Activated naive CD4-positive, alpha-beta T cell (primary cell): ENCODE measurements around the gene TGIF1.

ENCODE experiments used
- DNase-seq, 4 experiments: peaks; one replicate each; lab custom pipeline; 2025; lab: John Stamatoyannopoulos, UW

Gene TGIF1

DNA sequence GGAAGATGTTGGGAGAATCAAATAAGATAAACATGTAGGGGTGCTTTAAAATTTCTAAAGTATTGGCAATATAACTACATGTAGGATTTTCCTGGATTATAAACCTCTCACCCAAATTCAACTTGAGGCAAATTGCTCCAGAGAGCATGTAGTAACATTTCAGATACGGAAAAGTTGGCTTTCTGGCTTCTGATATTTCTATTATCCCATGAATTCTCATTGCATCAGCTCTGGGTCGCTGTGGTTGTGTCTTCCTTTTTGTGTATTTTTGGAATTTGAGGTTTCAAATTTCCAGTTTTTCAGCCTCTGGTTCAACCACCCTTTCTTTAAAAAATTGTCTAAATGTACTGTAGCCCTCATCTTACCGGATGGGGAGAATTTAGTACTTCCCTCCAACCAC, 32.3 kb downstream of the TGIF1 start:
- no peak for DNase-seq

DNA sequence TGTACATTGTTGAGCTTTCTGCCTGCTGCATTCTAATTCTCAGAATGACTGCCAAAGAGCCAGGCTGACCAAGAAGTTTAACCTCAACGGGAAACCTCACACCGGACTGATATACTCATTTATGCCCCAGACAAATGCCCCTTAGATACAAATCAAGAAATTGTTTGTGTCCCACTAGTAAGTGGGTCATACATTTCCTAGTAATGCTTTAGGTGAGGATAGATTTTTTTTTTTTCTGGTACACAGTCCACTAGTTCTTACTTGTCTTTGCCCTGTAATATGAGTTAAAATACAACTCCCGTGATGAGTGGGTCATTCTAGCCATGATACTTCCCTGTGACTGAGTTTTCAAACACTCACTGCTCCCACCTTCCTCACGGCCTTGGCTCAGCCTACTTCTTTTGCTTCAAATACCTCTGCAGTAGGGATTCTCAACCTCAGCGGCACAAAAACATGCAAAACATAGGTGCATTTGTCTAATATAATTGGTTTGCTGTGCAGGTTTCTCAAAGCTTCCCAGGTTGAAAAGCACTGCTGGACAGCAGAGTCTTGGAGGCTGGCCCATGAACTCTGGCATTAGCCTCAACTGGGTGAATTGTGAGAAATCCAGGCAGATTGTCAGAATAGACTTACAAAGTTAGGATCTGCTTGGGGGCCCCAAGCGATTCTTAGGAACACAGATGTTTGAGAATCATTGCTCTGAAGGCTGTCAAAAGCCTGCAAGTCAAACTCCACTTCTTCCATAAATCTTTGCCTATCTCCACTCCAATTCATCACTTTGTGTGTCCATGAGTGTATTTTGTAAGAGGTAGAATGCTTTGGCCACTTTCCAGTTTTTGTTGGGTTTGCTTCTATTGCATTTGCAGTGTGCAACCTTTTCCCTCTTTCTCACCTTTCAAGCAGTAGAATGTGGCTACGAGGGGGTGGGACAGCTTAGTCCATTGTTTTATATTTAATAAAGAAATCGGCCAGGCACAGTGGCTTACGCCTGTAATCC, 35.5 kb downstream of the TGIF1 start:
- no peak for DNase-seq

DNA sequence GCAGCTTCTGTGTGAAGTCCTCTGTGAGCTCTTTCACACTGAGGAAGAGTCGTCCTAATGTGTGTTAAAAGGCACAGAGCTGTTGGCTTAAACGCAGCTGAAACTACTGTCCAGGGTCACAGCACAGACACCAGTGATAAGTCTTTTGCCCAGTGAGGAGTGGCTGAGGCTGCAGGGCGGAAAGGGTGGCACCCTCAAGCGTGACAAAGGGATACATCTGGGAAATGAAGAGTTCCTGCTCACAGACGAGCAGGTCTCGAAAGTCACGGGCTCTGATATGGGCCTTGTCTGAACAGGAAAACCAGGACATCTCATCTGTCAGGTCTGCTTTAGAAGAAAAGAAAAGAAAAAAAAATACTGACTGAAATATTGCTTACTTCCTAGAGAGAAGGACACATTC, 36.5 kb downstream of the TGIF1 start:
- DNase-seq = no peak

DNA sequence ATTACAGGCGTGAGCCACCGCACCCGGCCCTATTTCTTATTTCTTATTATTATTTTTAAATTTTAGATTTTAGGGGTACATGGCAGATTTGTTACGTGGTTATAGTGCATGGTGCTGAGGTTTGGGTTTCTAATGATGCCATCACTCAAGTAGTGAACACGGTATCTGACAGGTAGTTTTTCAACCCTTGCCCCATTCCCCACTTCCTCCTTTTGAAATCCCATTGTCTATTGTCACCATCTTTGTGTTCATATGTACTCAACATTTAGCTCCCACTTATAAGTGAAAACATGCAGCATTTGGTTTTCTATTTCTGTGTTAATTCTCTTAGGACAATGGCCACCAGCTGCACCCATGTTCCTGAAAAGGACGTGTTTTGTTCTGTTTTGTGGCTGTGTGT, 39.5 kb downstream of the TGIF1 start:
- no peak for DNase-seq

DNA sequence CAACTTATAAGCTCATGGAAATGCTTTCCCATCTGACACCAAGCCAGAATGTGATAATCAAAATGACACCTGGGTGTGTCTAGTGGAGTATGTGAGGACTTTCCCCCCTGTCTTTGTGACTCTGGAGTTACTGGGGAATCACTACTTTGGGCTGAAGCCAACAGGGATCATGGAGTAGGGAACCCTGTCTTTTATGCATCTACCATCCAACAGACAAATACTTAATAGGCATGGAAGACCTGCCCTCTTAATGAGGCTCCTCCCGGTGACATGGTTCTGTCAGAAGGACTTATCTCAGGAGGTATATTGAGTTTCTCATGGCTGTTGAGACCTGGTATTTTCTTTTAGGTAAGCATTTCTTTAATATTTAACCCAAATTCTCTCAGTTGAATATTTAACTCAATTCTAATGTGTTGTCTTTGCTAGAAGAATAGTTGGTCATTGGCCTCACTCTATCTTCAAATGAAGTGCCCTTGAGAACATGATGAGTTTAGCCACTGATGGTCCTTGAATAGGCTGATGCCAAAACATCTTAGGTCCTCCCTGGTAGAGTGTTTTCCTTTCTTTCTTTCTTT, 42.1 kb downstream of the TGIF1 start:
- DNase-seq = no peak

DNA sequence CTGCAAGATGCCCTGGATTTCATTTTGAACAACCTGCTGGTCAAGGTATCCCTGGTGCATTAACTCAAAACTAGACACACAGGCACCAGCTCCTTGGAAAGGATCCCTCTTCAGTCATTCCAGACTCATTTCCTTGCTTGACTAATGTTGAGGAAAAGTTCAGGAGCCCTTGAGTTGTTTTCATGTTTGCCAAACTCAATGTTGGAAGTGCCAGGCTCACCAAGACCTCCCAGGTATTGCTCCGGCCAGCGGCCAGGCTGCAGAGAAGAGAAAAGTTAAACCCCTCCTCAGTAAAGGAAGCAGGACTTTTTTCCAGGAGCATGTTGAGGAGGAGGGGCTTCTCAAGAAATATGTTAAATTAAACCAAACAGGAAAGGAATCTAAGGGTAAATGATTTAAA, 42.7 kb downstream of the TGIF1 start:
- no peak for DNase-seq

DNA sequence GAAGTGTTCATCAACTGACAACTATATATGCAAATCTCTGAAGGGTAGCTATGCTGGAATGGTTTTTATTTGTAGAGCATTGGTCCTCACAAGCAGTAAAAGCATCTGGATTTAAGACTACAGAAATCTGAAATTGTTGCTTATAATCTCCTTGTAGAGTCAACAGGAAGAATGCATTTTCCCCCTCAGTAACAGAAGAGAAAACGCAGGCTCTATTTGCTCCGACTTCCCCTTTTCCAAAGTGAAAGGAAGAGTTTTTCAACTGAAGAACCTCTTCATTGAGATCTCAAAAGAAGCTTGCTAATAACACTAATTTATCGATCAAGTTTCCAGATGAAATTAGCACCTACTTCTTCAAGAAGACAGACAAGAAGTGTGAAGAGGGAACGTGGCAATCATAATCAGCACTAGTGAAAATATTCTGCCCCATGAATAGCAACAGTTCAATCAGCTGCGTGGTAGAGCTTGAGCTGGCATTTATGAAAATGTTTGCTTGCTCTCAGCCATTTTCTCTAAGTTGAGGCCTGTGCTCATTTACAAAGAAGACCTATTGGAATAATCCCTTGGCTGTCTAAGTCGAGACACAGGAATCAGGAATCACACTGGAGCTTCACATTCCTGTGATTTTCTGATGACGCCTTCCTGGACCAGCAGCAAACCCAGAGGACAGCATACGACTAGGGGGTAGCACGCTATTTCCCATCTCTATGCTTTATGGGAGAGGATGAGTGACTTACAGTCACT, 43.7 kb downstream of the TGIF1 start:
- no peak for DNase-seq

DNA sequence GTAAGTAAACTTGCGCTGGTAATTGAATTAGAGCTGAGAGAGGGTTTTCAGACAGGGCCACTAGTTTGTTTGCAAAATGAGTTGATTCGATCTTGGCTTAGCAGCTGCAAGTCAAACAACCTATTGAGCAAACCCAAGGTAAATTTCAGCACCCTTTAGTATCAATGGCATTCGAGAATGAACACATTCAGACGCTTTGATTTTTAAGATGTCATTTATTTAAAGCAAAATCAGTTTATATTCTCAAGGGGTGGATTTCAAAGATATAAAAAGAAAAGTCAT, 44.2 kb downstream of the TGIF1 start:
- DNase-seq = no peak

DNA sequence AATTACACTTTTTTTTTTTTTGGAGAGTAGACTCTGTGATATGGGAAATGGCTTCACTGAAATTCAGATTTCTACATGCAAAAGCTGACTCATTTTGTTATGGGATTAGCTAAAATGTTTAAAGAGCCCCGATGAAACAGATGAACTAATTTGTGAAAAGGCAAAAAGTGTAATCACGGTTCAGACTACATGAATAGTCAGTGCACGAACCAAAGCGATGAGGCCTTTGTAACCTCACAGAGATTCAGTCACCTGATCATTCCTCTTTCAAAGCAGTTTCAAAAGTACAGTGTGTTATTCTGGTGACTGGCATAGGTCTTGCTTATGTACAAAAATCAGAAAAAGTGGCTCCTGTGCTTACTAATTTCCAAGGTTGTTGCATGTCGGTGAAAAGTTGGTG, 44.6 kb downstream of the TGIF1 start:
- no peak for DNase-seq

DNA sequence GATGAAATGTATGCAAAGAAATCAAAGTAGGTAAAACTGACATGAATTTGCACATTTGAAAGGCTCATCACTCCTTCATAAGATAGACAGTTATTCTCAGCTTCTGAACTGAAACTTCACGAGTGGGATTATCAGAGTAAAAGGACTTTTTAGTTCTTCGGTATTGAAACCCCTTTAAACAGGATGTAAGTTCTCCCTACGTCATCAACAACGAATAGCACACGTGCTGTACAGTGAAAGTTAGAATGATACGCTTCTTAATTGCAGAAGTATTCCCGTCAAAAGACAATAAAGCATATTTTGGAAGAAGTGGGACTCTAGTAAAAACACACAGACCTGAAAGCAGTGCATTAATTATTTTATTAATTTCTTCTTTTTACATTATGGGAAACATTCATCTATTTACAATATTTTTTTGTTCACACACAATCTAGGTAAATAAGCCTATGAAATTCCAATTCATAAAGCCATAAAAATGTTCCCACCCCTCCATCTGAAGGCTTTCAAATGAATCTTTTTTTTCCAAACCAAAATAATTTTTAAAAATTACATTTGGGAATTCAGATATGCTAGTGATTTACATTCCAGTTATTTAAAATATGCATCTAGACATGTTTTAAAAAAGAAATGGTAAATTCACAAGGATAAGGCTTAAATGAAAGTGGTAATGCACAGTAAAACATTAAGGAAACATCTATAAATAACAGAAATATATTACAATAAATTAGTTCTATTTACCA, 45.9 kb downstream of the TGIF1 start:
- DNase-seq = no peak

DNA sequence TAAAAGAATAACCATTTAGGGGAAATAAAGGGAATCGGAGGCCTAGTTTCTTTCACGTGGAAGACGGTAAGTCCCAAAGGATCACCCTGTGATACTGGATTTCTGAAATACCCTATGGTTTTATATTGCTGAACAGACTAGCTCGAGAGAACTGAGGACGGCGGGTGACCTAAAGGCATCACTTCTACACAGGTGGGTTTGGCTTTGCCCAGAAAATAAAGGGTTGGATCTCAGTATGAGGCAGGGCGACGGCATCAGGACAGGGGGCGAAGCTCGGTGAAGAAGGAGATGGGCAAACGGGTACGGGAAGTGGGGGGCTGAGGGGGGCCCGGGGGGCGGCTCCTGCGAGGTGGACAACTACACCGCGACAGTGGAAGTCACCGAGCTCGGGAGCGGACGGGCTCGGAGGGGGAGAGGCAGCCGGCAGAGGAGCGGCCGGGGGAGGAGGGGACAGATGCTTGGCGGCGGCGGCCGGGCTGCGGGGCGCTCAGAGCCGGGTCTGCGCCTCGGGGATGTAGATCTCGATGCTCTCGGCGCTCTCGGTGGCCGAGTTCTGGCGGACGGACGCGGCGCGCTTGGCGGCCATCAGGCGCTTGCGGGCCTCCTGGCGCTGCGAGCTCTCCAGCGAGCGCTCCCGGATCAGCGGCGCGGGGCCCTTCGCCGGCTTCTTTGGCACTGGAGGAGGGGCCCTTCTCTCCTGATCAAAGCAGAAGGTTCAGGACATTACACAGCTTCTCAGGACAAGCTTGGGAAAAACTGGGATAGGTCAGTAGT, 48.9 kb downstream of the TGIF1 start:
- peak in 1 of 4 experiments; percentile 4 for DNase-seq

DNA sequence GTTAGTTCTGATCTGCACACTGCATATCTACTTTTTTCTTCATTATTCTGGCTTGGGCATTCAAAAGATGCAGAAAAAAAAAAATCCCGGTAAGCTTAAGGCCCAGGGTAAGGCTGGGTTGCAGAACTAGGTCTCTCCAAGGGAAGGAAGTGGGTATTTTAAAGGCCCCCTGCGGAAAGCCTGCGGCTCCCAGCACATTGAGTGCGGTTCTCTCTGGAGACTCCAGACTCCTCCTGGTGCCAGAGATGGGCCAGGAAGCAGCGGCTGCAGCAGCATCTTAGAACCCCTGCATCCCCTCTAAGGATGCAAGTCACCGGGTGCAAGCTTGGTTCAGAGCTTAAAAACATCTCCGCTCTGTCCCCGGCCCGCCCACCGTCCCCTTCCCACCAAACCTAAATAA, 49.5 kb downstream of the TGIF1 start:
- no peak for DNase-seq

DNA sequence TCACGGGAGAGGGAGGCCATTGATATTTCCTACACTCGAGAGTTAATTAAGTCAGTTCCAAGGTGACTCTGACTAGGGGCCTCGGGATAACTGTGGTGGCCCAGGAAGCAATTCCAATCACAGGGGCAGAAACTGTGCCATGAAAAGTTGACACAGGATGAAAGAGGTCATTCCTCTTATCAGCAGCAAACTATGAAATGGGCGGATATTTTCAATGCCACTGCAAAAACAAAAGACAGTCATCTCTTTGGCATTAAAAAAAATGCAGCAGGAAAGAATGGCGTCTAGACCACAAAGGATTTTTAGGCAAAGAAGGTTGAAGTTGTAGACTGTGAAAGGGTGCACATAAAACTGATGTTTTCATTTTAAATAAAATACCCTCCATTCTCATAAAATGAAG, 50.0 kb downstream of the TGIF1 start:
- DNase-seq = no peak

DNA sequence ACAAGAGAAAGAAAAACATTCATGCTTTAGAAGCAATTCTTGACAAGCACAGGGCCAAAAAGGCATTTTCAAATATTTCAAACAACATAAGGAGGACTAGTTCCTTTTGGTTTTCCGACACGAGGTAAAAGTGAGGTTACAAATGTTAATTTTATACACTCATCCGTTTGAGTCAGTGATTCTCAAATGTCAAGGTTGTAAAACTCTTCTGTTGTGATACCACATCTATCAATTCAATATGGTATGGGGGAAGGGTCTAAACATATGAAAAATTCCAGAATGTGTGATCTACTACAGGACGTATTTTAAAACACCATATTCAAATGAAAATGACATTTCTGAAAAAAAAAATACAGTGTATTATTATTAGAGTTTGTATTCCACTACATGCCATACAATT, 52.7 kb downstream of the TGIF1 start:
- no peak for DNase-seq

DNA sequence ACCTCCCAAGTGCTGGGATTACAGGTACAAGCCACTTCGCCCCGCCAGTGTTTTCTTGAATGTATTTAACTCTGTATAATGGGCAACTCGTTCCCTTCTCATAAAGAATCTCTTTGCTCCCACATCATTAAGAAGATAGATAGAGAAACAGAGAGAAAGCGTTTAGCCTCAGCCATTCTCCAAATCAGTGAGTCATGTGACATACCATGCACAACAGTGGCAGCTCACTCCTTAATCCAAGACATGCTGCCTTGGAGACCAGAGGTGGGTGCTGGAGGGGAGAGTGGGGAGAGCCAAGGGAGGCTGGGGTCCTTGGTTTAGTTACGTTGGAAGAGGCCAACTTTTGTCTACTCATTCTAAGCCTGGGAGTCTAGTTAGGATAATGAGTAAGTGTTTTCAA, 54.7 kb downstream of the TGIF1 start:
- DNase-seq = no peak

DNA sequence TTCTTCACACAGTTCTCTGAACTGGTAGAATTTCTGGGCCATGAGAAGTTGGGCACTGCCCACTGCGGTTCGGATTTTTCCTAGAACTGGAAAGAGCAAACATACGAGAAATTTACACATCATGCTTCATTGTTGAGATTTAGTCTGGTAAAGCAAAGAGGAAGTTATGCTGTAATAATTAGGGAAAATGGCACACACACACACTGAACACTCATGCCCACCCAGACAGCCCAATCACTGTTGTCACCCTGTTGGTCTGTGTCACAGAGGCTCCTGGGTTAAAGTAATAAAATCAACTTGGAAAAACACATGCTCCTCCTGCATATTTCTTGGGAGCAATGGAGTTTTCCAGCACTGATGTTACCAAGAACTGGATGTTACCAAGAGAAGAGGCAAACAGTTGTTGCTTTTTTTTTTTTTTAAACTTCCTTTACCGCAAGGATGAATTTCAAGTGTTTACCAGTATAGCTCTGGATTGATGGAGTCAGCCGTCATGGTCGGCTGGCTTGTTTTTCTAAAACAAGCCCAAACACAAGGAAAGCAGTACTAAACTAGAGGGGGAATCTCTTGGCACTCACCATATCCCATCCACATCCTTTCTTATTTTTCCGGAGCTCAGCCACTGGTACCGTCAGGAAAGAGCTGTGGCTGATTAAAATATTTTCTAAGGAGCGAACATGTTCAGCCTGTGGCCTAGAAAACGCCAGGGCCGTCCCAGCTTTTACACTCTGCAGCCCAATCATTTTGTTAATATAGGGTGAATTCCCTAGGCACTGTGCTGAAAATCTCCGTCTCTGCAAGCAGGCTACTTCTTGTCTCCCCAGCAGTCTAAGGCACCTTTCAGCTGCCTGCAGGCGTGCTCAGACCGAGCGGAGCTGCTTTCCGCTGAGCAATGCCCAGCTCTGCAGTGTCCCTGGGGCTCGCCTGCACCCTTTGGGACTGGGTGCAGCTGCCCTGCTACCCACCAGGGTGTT, 58.9 kb downstream of the TGIF1 start:
- no peak for DNase-seq
